Prostate gland (tissue), 2 donors: ENCODE data around the gene FBXO17.

Experiments used
- POLR2A ChIP-seq: fragments of 450-650 bp; IDR thresholded peaks from one replicate; pipeline ENCODE4 v1.6.1; 2016; ENCODE audit warnings: antibody characterized with exemption, mild to moderate bottlenecking
- POLR2AphosphoS5 ChIP-seq: sonication (generic); formaldehyde crosslinking; IDR thresholded peaks from one replicate; pipeline ENCODE4 v1.6.1; 2017; ENCODE audit warnings: antibody characterized with exemption
- TF ChIP-seq, protein P1 (sequence below), 4 experiments: fragments of 200-600 bp in 2 of 4; fragments of 450-650 bp in 2 of 4; sonication (generic) in 2 of 4; IDR thresholded peaks; 1 replicate in 3 of 4; 2 replicates in 1 of 4; pipeline ENCODE4 v1.5.1; 2016 to 2019; ENCODE audit warnings: antibody characterized with exemption in 4 of 4, mild to moderate bottlenecking in 2 of 4, moderate library complexity in 2 of 4

DNA sequence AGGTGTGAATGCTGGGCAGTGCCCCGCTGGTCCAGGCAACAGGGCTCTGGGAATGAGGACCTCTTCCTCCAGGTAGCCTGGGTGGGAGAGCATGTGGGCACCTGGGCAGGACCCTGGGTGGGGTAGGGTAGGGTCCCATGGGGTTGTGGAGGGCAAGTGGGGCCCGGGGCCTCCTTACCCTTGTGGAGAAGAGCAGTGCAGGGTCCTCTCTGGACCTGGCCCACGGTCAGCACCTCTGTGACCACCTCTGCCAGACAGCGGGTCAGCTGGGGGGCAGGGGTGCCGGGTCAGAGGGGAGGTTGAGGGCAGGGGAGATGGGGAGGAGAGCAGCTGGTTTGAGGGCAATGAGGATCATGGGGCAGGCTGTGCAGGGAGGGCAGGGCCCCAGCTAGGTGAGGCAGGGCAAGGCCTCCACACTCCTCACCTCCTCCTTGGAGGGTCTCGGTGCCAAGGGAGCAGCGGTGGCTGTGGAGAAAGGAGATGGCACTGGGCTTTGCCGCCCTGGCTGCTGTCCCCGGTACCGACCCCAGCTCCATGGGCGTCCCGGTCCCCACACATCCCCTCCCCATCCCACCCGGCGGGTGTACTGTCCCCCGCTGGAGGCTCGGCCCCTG lies 64.0 kb downstream of the FBXO17 start:
- TF ChIP-seq, protein P1, sequence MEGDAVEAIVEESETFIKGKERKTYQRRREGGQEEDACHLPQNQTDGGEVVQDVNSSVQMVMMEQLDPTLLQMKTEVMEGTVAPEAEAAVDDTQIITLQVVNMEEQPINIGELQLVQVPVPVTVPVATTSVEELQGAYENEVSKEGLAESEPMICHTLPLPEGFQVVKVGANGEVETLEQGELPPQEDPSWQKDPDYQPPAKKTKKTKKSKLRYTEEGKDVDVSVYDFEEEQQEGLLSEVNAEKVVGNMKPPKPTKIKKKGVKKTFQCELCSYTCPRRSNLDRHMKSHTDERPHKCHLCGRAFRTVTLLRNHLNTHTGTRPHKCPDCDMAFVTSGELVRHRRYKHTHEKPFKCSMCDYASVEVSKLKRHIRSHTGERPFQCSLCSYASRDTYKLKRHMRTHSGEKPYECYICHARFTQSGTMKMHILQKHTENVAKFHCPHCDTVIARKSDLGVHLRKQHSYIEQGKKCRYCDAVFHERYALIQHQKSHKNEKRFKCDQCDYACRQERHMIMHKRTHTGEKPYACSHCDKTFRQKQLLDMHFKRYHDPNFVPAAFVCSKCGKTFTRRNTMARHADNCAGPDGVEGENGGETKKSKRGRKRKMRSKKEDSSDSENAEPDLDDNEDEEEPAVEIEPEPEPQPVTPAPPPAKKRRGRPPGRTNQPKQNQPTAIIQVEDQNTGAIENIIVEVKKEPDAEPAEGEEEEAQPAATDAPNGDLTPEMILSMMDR (IDR thresholded peaks at IDR 0.05): no peak
- TF ChIP-seq POLR2A: no peak
- TF ChIP-seq POLR2AphosphoS5: no peak
